ENCODE data around the gene C2orf42. TPM values are rescaled to one million over a fixed set of nuclear protein-coding genes. Genes with fewer than 3 reads are reported as not detected.
"Not testable (repeated sequence)": the region's sequence is repeated elsewhere in the genome, so short reads cannot be mapped to it uniquely, and the experiment has no call there.

C2orf42 gene
- polyA plus RNA-seq, 1 experiment = 9.8 TPM

- POLR2A ChIA-PET = interaction anchor here (0.7 to 1.2 kb wide), 2 partner anchors 229 to 241 kb away, joined by 3 to 4 read pairs; no protein-coding TSS in a partner anchor
- Histone ChIP-seq H3K4me3 (ENCODE audit: low read depth, low read length) (peak overlapping the region; percentile 63), H3K36me3 (ENCODE audit: control insufficient read depth, insufficient read depth, low read length) (no peaks in the 10 kb centered on the region), H3K27me3 (ENCODE audit: control insufficient read depth, insufficient read depth, low read length) (no peaks in the 10 kb centered on the region)
- DNase-seq (ENCODE audit: low read depth) = peak; percentile 89
- CTCF ChIA-PET = interaction anchor here (0.8 to 4.2 kb wide), 14 partner anchors 9 to 418 kb away, joined by 3 to 39 read pairs (median 4); partner anchors contain the start of genes MXD1 and SNRNP27
- TF ChIP-seq CTCF (IDR thresholded peaks at IDR 0.05; ENCODE audit: insufficient read depth, low read depth, low read length) = peak; percentile 95
Observed at GRCh38 chr2:70142590-70143313, 48.1 kb downstream of the C2orf42 start.

- Histone ChIP-seq H3K4me3 (ENCODE audit: low read depth, low read length) (peak overlapping the region; percentile 63), H3K27me3 (ENCODE audit: control insufficient read depth, insufficient read depth, low read length) (no peaks in the 10 kb centered on the region), H3K36me3 (ENCODE audit: control insufficient read depth, insufficient read depth, low read length) (no peaks in the 10 kb centered on the region)
- ChIA-PET POLR2A (interaction anchor here (1.2 kb wide), 1 partner anchor 228 kb away, joined by 4 read pairs; no protein-coding TSS in a partner anchor), CTCF (interaction anchor here (1.4 to 4.2 kb wide), 5 partner anchors 14 to 229 kb away, joined by 3 to 39 read pairs (median 4); partner anchors contain the start of gene MXD1)
- TF ChIP-seq CTCF (IDR thresholded peaks at IDR 0.05; ENCODE audit: insufficient read depth, low read depth, low read length) = no peak
- no peak for DNase-seq (ENCODE audit: low read depth)
Observed at GRCh38 chr2:70141902-70142589, 48.8 kb downstream of the C2orf42 start.

- H3K36me3 ChIP-seq (ENCODE audit: control insufficient read depth, insufficient read depth, low read length) = no peaks in the 10 kb centered on the region
- CTCF ChIA-PET = interaction anchor here (0.8 to 1.6 kb wide), 3 partner anchors 17 to 227 kb away, joined by 3 to 4 read pairs (median 4); no protein-coding TSS in a partner anchor
- POLR2A ChIA-PET = no interaction called here
- no peaks in the 10 kb centered on the region for H3K27me3 ChIP-seq (ENCODE audit: control insufficient read depth, insufficient read depth, low read length)
- H3K4me3 ChIP-seq (ENCODE audit: low read depth, low read length) = peak overlapping the region; percentile 63
- TF ChIP-seq CTCF (IDR thresholded peaks at IDR 0.05; ENCODE audit: insufficient read depth, low read depth, low read length) = peak; percentile 15; the same call in 1 of the 2 replicates
- DNase-seq (ENCODE audit: low read depth) = no peak
Observed at GRCh38 chr2:70141212-70141901, 49.5 kb downstream of the C2orf42 start.

- no peak for TF ChIP-seq CTCF (IDR thresholded peaks at IDR 0.05; ENCODE audit: insufficient read depth, low read depth, low read length)
- no peak overlapping the region for H3K4me3 ChIP-seq (ENCODE audit: low read depth, low read length)
- no peaks in the 10 kb centered on the region for H3K36me3 ChIP-seq (ENCODE audit: control insufficient read depth, insufficient read depth, low read length)
- H3K27me3 ChIP-seq (ENCODE audit: control insufficient read depth, insufficient read depth, low read length) = no peaks in the 10 kb centered on the region
- ChIA-PET CTCF (interaction anchor here (0.8 to 1.6 kb wide), 3 partner anchors 17 to 227 kb away, joined by 3 to 4 read pairs (median 4); no protein-coding TSS in a partner anchor), POLR2A (no interaction called here)
- DNase-seq (ENCODE audit: low read depth) = no peak
Observed at GRCh38 chr2:70140791-70141211, 50.0 kb downstream of the C2orf42 start.

GRCh38 chr2:70134323-70134983 lies 56.4 kb downstream of the C2orf42 start:
- H3K27me3 ChIP-seq (ENCODE audit: control insufficient read depth, insufficient read depth, low read length); DNase-seq (ENCODE audit: low read depth); H3K36me3 ChIP-seq (ENCODE audit: control insufficient read depth, insufficient read depth, low read length); POLR2A ChIA-PET; H3K4me3 ChIP-seq (ENCODE audit: low read depth, low read length): not testable (repeated sequence)
- CTCF ChIA-PET = interaction anchor here (0.6 to 2.8 kb wide), 4 partner anchors 8 to 218 kb away, joined by 4 to 11 read pairs (median 5); no protein-coding TSS in a partner anchor

All from BJ (cell line).